ENCODE results near the gene NOTUM.

NOTUM gene

GRCh38 chr17:81935709-81936084 lies 25.3 kb downstream of the NOTUM start:
- no peak for DNase-seq (ENCODE audit: low spot score)

GRCh38 chr17:81934850-81935708 lies 25.9 kb downstream of the NOTUM start:
- no peak for DNase-seq (ENCODE audit: low spot score)

GRCh38 chr17:81934098-81934757 lies 26.8 kb downstream of the NOTUM start:
- DNase-seq (ENCODE audit: low spot score) = no peak

GRCh38 chr17:81933178-81933699 lies 27.7 kb downstream of the NOTUM start:
- no peak for DNase-seq (ENCODE audit: low spot score)

GRCh38 chr17:81932333-81932983 lies 28.5 kb downstream of the NOTUM start:
- no peak for DNase-seq (ENCODE audit: low spot score)

- no peak for DNase-seq (ENCODE audit: low spot score)
Measured at GRCh38 chr17:81931557-81932332, 29.2 kb downstream of the NOTUM start.

GRCh38 chr17:81931189-81931556 lies 29.8 kb downstream of the NOTUM start:
- no peak for DNase-seq (ENCODE audit: low spot score)

- peak; percentile 51 for DNase-seq (ENCODE audit: low spot score)
Measured at GRCh38 chr17:81930142-81931125, 30.6 kb downstream of the NOTUM start.

GRCh38 chr17:81929253-81930141 lies 31.5 kb downstream of the NOTUM start:
- no peak for DNase-seq (ENCODE audit: low spot score)

- DNase-seq (ENCODE audit: low spot score) = no peak
Measured at GRCh38 chr17:81928544-81929252, 32.3 kb downstream of the NOTUM start.

- peak; percentile 95 for DNase-seq (ENCODE audit: low spot score)
Measured at GRCh38 chr17:81927653-81928543, 33.1 kb downstream of the NOTUM start, which contains the start of gene MAFG. TSS of gene MAFG (minus strand) at chr17:81927735. CDS start at chr17:81923185, 4,550 bp downstream.

GRCh38 chr17:81927152-81927652 lies 33.8 kb downstream of the NOTUM start:
- no peak for DNase-seq (ENCODE audit: low spot score)

- DNase-seq (ENCODE audit: low spot score) = peak; percentile 69
Measured at GRCh38 chr17:81926451-81927151, 34.4 kb downstream of the NOTUM start.

- DNase-seq (ENCODE audit: low spot score) = no peak
Measured at GRCh38 chr17:81925860-81926450, 35.0 kb downstream of the NOTUM start.

GRCh38 chr17:81924557-81925532 lies 36.1 kb downstream of the NOTUM start:
- DNase-seq (ENCODE audit: low spot score) = no peak

All from NAMALWA (cell line).